Sigmoid colon (tissue), 4 donors: ENCODE data around the gene MMP24.

Experiments
- EP300 ChIP-seq, 4 donors: sonication (generic); formaldehyde crosslinking; IDR thresholded peaks; one replicate each; pipeline ENCODE4 v1.6.1; 2017; ENCODE audit warnings: antibody characterized with exemption in 4 of 4
- POLR2A ChIP-seq, 2 donors: fragments of 450-650 bp; IDR thresholded peaks; one replicate each; pipeline ENCODE4 v1.6.1; 2016; ENCODE audit warnings: antibody characterized with exemption in 2 of 2, mild to moderate bottlenecking in 2 of 2, moderate library complexity in 2 of 2
- POLR2AphosphoS5 ChIP-seq, 4 donors: sonication (generic); formaldehyde crosslinking; IDR thresholded peaks; one replicate each; pipeline ENCODE4 v1.6.1; 2017; ENCODE audit warnings: antibody characterized with exemption in 4 of 4
- TF ChIP-seq, protein P1 (sequence below), 4 experiments: fragments of 450-650 bp in 3 of 4; fragments of 200-600 bp in 1 of 4; IDR thresholded peaks; one replicate each; pipeline ENCODE4 v1.5.1; 2016 to 2019; ENCODE audit warnings: antibody characterized with exemption in 4 of 4, mild to moderate bottlenecking in 3 of 4, moderate library complexity in 2 of 4

DNA sequence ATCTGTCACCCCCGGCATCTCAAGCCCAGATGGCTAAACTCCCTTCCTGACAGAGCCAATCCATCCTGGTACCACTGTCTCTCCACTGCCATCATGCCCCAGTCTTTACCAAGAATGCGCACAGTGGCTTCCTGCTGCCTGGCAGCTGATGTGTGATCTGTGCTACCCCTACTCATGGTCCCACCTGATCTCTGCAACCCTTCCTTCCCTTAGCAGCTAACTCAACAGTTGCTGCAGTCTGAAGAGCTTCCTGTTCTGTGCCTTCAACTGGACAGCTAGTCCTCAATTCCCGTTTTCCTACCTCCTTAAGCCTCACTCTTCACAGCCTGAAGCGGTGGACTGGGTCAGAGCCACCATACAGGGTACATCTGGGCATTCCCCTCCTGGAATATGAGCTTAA, 73.3 kb downstream of the MMP24 start:
- TF ChIP-seq, protein P1, sequence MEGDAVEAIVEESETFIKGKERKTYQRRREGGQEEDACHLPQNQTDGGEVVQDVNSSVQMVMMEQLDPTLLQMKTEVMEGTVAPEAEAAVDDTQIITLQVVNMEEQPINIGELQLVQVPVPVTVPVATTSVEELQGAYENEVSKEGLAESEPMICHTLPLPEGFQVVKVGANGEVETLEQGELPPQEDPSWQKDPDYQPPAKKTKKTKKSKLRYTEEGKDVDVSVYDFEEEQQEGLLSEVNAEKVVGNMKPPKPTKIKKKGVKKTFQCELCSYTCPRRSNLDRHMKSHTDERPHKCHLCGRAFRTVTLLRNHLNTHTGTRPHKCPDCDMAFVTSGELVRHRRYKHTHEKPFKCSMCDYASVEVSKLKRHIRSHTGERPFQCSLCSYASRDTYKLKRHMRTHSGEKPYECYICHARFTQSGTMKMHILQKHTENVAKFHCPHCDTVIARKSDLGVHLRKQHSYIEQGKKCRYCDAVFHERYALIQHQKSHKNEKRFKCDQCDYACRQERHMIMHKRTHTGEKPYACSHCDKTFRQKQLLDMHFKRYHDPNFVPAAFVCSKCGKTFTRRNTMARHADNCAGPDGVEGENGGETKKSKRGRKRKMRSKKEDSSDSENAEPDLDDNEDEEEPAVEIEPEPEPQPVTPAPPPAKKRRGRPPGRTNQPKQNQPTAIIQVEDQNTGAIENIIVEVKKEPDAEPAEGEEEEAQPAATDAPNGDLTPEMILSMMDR (IDR thresholded peaks at IDR 0.05), result no peak
- TF ChIP-seq POLR2AphosphoS5 (IDR thresholded peaks at IDR 0.05) (no peak), POLR2A (IDR thresholded peaks at IDR 0.05) (no peak), EP300 (IDR thresholded peaks at IDR 0.05) (no peak)
